HG02981 (cell line): ENCODE measurements around the gene ACTR3.
A peak's percentile ranks its signal among the peaks of the same experiment; 100 is the strongest.

Experiments
- ATAC-seq: cut with Tn5 transposase; IDR thresholded peaks from one replicate; pipeline ENCODE4 v1.9.1; 2021; ENCODE audit warnings: mild to moderate bottlenecking, moderate library complexity; ENCODE audit not compliant: unreplicated experiment

The ACTR3 gene

GRCh38 chr2:113875135-113875534 lies 14.8 kb upstream of the ACTR3 start:
- no peak for ATAC-seq

GRCh38 chr2:113876503-113877387 lies 13.1 kb upstream of the ACTR3 start:
- no peak for ATAC-seq

- no peak for ATAC-seq
Observed at GRCh38 chr2:113877711-113878598, 11.9 kb upstream of the ACTR3 start.

- ATAC-seq = no peak
Observed at GRCh38 chr2:113878743-113879142, 11.1 kb upstream of the ACTR3 start.

- ATAC-seq = no peak
Observed at GRCh38 chr2:113879457-113879856, 10.4 kb upstream of the ACTR3 start.

- ATAC-seq = peak; percentile 71
Observed at GRCh38 chr2:113886479-113887008, 3.3 kb upstream of the ACTR3 start.

GRCh38 chr2:113887009-113887792 lies 2.7 kb upstream of the ACTR3 start:
- no peak for ATAC-seq

GRCh38 chr2:113888641-113889470 lies 1.0 kb upstream of the ACTR3 start:
- ATAC-seq = no peak

- peak; percentile 28 for ATAC-seq
Observed at GRCh38 chr2:113890253-113891235, 655 bp downstream of the ACTR3 start.

GRCh38 chr2:113891265-113891959 lies 1.5 kb downstream of the ACTR3 start:
- no peak for ATAC-seq

GRCh38 chr2:113892004-113892710 lies 2.3 kb downstream of the ACTR3 start:
- ATAC-seq = no peak

GRCh38 chr2:113894156-113894743 lies 4.4 kb downstream of the ACTR3 start:
- no peak for ATAC-seq

GRCh38 chr2:113895301-113895700 lies 5.4 kb downstream of the ACTR3 start:
- ATAC-seq = no peak

GRCh38 chr2:113895819-113896563 lies 6.1 kb downstream of the ACTR3 start:
- no peak for ATAC-seq

GRCh38 chr2:113896791-113897190 lies 6.9 kb downstream of the ACTR3 start:
- ATAC-seq = no peak

GRCh38 chr2:113898081-113898480 lies 8.2 kb downstream of the ACTR3 start:
- ATAC-seq = no peak
